Measurements from ENCODE around the gene ZNF431.

DNA sequence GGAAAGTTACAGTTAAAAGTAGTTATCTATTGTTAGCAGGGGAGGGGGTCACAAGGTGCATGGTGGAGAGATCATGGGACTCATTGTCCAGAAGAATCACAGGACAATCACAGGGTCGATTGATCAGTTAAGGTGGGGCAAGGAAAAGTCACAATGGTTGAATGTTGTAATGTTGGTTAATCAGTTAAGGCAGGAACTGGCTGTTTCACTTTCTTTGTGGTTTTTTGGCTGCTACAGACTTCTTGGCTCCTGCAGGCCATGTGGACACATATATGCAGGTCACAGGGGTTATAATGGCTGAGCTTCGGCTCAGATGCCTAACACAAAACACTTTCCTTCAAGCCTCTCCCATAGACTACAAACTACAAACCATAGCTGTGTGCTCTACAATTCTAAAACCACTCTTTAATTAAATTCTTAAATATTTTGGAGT is 6.9 kb upstream of the ZNF431 start:
- TF ChIP-seq EP300 (IDR thresholded peaks at IDR 0.05) (no peak), POLR2AphosphoS5 (IDR thresholded peaks at IDR 0.05) (no peak), POLR2A (IDR thresholded peaks at IDR 0.05) (no peak)
- TF ChIP-seq, protein P1, sequence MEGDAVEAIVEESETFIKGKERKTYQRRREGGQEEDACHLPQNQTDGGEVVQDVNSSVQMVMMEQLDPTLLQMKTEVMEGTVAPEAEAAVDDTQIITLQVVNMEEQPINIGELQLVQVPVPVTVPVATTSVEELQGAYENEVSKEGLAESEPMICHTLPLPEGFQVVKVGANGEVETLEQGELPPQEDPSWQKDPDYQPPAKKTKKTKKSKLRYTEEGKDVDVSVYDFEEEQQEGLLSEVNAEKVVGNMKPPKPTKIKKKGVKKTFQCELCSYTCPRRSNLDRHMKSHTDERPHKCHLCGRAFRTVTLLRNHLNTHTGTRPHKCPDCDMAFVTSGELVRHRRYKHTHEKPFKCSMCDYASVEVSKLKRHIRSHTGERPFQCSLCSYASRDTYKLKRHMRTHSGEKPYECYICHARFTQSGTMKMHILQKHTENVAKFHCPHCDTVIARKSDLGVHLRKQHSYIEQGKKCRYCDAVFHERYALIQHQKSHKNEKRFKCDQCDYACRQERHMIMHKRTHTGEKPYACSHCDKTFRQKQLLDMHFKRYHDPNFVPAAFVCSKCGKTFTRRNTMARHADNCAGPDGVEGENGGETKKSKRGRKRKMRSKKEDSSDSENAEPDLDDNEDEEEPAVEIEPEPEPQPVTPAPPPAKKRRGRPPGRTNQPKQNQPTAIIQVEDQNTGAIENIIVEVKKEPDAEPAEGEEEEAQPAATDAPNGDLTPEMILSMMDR (IDR thresholded peaks at IDR 0.05): no peak

Measured in gastroesophageal sphincter (tissue), 3 donors.